Aorta (tissue), 5 donors: ENCODE results near the gene ZNF292. TPM values are rescaled to one million over a fixed set of nuclear protein-coding genes. Genes with fewer than 3 reads are reported as not detected.
"Not testable (repeated sequence)": the region's sequence is repeated elsewhere in the genome, so short reads cannot be mapped to it uniquely, and the experiment has no call there.

Source experiments
- ATAC-seq: fragments of 200-7000 bp; cut with Tn5 transposase; one replicate; pipeline ENCODE4 v1.9.1; 2022; ENCODE audit warnings: moderate library complexity; ENCODE audit not compliant: low FRiP score
- DNase-seq, 2 donors: peaks; one replicate each; pipeline ENCODE4 v3.0.0-alpha.2; 2020
- H3K27ac ChIP-seq, 2 donors: one replicate each; pipeline ENCODE4 v1.5.1; 2013; ENCODE audit warnings: low read length in 2 of 2, mild to moderate bottlenecking in 2 of 2, moderate library complexity in 2 of 2, control low read depth in 1 of 2, inconsistent platforms in 1 of 2, low read depth in 1 of 2
- H3K27me3 ChIP-seq, 2 donors: one replicate each; pipeline ENCODE4 v1.6.1; 2013; ENCODE audit warnings: control low read depth in 1 of 2, low read length in 1 of 2, mild to moderate bottlenecking in 1 of 2, moderate library complexity in 1 of 2; ENCODE audit not compliant: insufficient read depth in 2 of 2, control insufficient read depth in 1 of 2
- H3K36me3 ChIP-seq, 2 donors: one replicate each; pipeline ENCODE4 v1.6.1; 2013; ENCODE audit warnings: control low read depth in 1 of 2, low read length in 1 of 2, mild to moderate bottlenecking in 1 of 2; ENCODE audit not compliant: insufficient read depth in 2 of 2, control insufficient read depth in 1 of 2
- H3K4me1 ChIP-seq, 2 donors: one replicate each; pipeline ENCODE4 v1.6.1; 2013; ENCODE audit warnings: low read length in 2 of 2, control low read depth in 1 of 2, mild to moderate bottlenecking in 1 of 2, moderate library complexity in 1 of 2; ENCODE audit not compliant: insufficient read depth in 2 of 2, control insufficient read depth in 1 of 2
- H3K4me3 ChIP-seq, 2 donors: one replicate each; pipeline ENCODE4 v1.5.1; 2013; ENCODE audit warnings: low read length in 2 of 2, control low read depth in 1 of 2, mild to moderate bottlenecking in 1 of 2
- H3K9me3 ChIP-seq: one replicate; pipeline ENCODE4 v1.6.1; 2013; ENCODE audit warnings: mild to moderate bottlenecking, low read length; ENCODE audit not compliant: control insufficient read depth
- WGBS, 2 donors: extraction: QIAGEN DNeasy Blood & Tissue Kit; methylation state at CpG; one replicate each; pipeline ENCODE4 v1.1.7; 2013; 5-methylcytosine and 5-hydroxymethylcytosine counted together
- intact Hi-C, 2 donors: fragments of 100-400 bp; cut with DNase I; formaldehyde crosslinking; loops; one replicate each; pipeline versions ENCODE4 v1.14.2 to v1.15.0; 2022
- polyA plus RNA-seq, 2 donors: library from polyadenylated mRNA; stranded (reverse); fragments of 200-250 nt; gene quantifications; one replicate each; pipeline ENCODE4 v1.2.3, GENCODE V29; 2013
- total RNA-seq, 2 donors: library from RNA; stranded (reverse); fragmentation: NEBNext Ultra II Directional; extraction: Animal tissue kit (Norgen Biotek cat#: 25700); gene quantifications; one replicate each; pipeline ENCODE4 v1.2.1, GENCODE V29; 2021
- donor health status: healthy with polysubstance abuse.
- donor health status: Bipolar disorder and iron deficiency.
- donor health status: DM: no; HTN: no; CAD: no.
- donor health status: DM: no; HTN: no; CAD: no.
- donor health status: DM: yes; HTN: yes; CAD: no.

ZNF292 gene
- total and polyA plus RNA-seq, 4 donors = 3.4 to 71.6 (median 32.8) TPM

DNA sequence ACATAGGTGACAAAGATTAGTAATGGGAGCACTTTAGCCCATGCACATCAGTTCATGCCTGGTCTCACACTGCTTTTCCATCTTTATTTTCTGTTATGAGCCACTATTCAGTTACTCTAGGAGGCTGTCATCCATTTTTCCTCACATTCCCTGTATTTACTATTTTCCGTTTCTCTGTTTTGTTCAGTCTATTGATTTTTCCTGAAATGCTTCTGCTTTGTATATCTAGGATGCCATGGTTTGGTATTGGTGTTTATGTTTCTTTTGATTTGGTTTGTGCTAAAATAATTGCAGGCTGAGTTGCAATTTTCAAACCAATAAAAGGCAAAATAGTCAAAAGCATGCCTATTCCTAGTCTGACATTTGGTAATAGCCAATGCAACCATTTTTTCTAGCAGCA is 28.9 kb upstream of the ZNF292 start:
- Histone ChIP-seq H3K27ac (no peak overlapping the region), H3K4me3 (no peak overlapping the region), H3K4me1 (no peaks in the 10 kb centered on the region), H3K27me3 (no peaks in the 10 kb centered on the region), H3K9me3 (peaks cover 1% of the 10 kb centered on the region), H3K36me3 (no peaks in the 10 kb centered on the region)
- 31 to 53% methylated on average over 1 of the region's 1 CpG for WGBS, 2 donors
- ATAC-seq (no peak), DNase-seq (no peak)
- intact Hi-C loops = no loop called here

DNA sequence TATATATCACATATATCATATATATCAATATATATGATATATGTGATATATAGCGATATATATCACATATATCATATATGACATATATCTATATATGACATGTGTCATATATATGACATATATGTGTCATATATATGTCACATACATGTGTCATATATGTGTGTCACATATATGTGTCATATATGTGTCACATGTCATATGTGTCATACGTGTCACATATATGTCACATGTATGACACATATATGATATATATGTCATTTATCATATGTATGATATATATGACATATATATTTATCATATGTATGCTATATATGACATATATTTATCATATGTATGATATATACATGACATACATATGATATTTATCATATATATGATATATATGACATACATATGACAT is 27.6 kb upstream of the ZNF292 start:
- H3K27me3 ChIP-seq = no peaks in the 10 kb centered on the region
- H3K9me3 ChIP-seq = no peaks in the 10 kb centered on the region
- no peak overlapping the region for H3K4me3 ChIP-seq
- WGBS, 2 donors = 87% methylated on average over 2 of the region's 2 CpGs
- H3K36me3 ChIP-seq = no peaks in the 10 kb centered on the region
- intact Hi-C loops = no loop called here
- no peak for ATAC-seq
- H3K27ac ChIP-seq = no peak overlapping the region
- no peaks in the 10 kb centered on the region for H3K4me1 ChIP-seq
- DNase-seq = no peak

DNA sequence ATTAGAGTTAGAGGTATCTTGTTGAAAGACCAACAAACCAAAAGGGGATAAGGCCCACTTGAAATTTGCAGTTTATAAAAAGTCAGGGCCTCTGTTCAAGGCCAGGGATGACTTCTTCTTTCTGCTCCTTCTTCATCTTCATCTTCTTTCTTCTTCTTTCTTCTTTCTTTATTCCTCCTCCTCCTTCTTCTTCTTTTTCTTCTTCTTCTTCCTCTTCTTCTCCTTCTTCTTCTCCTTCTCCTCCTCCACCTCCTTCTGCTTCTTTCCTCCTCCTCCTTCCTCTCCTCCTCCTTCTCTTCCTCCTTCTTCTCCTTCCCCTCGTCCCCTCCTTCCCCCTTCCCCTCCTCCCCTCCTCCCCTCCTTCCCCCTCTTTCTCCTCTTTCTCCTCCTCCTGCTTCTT is 18.4 kb upstream of the ZNF292 start:
- 32 to 55% methylated on average over 1 of the region's 1 CpG for WGBS, 2 donors
- no peaks in the 10 kb centered on the region for H3K27me3 ChIP-seq
- intact Hi-C loops = loop anchor here (5.0 kb wide), 2 partner anchors 100 to 255 kb away; no protein-coding TSS in a partner anchor
- no peaks in the 10 kb centered on the region for H3K36me3 ChIP-seq
- H3K4me3 ChIP-seq = no peak overlapping the region
- no peaks in the 10 kb centered on the region for H3K4me1 ChIP-seq
- H3K9me3 ChIP-seq = no peaks in the 10 kb centered on the region
- ATAC-seq = no peak
- no peak for DNase-seq
- H3K27ac ChIP-seq = no peak overlapping the region

DNA sequence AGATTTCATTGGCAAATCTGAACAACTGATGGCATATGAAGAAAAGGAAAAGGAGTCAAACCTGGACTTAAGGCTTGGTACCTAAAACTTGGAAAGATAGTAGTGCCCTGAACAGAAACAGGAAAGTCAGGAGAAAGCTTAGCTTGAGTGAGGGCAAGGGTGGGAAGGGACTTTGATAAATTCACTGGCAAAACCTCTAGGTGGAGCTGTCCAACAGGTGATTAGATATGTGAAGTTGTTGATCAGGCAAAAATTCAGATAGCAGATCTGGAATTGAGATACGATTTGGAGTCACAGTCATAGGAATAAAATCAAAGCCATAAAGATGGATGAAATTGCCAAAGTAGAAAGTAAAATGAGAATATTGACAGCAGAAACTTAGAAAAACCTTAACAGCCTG is 16.1 kb upstream of the ZNF292 start:
- H3K4me1 ChIP-seq = no peaks in the 10 kb centered on the region
- H3K9me3 ChIP-seq = no peaks in the 10 kb centered on the region
- intact Hi-C loops = loop anchor here (1.0 to 5.0 kb wide), 4 partner anchors 16 to 253 kb away; partner anchors contain the start of gene ZNF292 (in 1 of the 2)
- no peak overlapping the region for H3K4me3 ChIP-seq
- 20 to 21% methylated on average over 1 of the region's 1 CpG for WGBS, 2 donors
- no peaks in the 10 kb centered on the region for H3K36me3 ChIP-seq
- no peaks in the 10 kb centered on the region for H3K27me3 ChIP-seq
- DNase-seq = no peak
- ATAC-seq = peak; percentile 69
- no peak overlapping the region for H3K27ac ChIP-seq

DNA sequence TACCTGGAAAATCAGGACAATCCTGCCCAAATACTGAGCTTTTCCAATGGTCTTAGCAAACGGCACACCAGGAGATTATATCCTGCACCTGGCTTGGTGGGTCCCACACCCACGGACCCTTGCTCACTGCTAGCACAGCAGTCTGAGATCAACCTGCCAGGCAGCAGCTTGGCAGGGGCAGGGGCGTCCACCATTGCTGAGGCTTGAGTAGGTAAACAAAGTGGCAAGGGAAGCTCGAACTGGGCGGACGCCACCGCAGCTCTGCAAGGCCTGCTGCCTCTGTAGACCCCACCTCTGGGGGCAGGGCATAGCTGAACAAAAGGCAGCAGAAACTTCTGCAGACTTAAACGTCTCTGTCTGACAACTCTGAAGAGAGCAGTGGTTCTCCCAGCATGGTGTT is 15.4 kb upstream of the ZNF292 start:
- WGBS, 2 donors = 91% methylated on average over 8 of the region's 8 CpGs

DNA sequence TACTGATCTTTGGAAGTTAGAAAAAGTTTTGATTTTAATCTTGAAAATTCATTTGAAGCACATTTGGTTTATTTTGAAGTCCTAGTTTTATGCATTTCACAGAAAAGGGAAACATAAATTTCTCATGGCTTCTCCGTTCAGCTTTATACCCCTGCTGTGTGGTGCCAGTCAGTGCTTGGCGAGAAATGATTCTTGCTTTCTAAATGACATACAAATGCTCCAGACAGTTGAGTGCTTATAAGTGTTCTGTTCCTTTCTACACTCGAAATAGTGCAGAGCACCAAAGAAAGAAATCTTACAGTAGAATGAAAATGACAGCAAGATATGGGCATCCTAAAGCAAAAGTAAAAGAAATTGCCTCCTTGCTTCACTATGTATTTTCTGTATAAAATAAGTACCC is 9.0 kb upstream of the ZNF292 start:
- Histone ChIP-seq H3K27ac (no peak overlapping the region), H3K36me3 (no peaks in the 10 kb centered on the region), H3K27me3 (no peaks in the 10 kb centered on the region), H3K4me1 (no peaks in the 10 kb centered on the region), H3K4me3 (no peak overlapping the region), H3K9me3 (no peaks in the 10 kb centered on the region)
- intact Hi-C loops = no loop called here
- DNase-seq (no peak), ATAC-seq (no peak)
- WGBS, 2 donors = 45 to 54% methylated on average over 3 of the region's 3 CpGs

More for the DNA sequence above, 15.4 kb upstream of the ZNF292 start:
- not testable (repeated sequence) for H3K27me3 ChIP-seq, ATAC-seq, H3K36me3 ChIP-seq, H3K4me3 ChIP-seq, H3K9me3 ChIP-seq, DNase-seq, H3K27ac ChIP-seq, H3K4me1 ChIP-seq
- intact Hi-C loops = loop anchor here (1.0 to 5.0 kb wide), 4 partner anchors 15 to 252 kb away; partner anchors contain the start of gene ZNF292 (in 1 of the 2)

DNA sequence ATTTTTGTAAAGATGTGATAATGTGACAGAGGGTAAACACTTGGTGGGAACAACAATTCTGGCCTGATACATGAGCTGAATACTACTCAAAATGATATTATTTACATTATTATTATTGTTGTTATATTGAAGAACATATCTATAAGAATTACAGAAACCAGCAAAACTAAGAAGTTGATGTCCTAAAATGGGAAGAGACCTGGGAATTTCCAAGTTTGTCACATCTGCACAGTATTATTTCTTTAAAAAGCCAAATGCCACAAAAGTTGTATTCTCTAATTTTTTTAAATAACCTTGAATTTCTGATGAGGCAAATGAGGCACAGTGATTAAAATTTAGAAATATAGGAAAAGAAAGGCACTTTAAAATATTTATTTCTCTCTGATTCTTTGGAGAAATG is 5.0 kb upstream of the ZNF292 start:
- DNase-seq = no peak
- Histone ChIP-seq H3K9me3 (no peaks in the 10 kb centered on the region), H3K27ac (no peak overlapping the region), H3K27me3 (no peaks in the 10 kb centered on the region), H3K36me3 (no peaks in the 10 kb centered on the region), H3K4me1 (no peaks in the 10 kb centered on the region), H3K4me3 (no peak overlapping the region)
- no peak for ATAC-seq
- intact Hi-C loops = loop anchor here (5.0 to 10.0 kb wide), 4 partner anchors 74 to 324 kb away; partner anchors contain the start of genes SMIM8 (in 2 of the 2), GJB7 (in 1 of the 2) and SLC35A1 (in 1 of the 2)

DNA sequence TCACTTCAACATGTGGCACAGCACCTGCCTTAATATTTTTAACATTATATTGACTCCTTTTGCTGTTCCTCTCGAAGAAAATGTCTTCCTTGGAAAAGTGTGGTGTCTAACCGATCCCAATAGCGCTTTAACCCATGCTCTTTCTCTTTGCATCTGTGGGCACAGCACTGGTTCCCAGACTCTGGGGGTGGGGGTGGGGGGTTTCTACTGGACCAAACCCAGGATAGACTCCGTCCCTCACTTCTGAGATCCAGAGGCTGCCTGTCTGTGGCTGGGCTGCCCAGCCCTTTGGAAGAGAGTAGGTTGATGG is 3.9 kb upstream of the ZNF292 start:
- Histone ChIP-seq H3K27me3 (no peaks in the 10 kb centered on the region), H3K4me3 (peak overlapping the region; percentile 30 to 80), H3K27ac (peak overlapping the region; percentile 54 to 72), H3K4me1 (no peaks in the 10 kb centered on the region), H3K9me3 (no peaks in the 10 kb centered on the region), H3K36me3 (no peaks in the 10 kb centered on the region)
- no peak for ATAC-seq
- 23 to 34% methylated on average over 4 of the region's 4 CpGs for WGBS, 2 donors
- intact Hi-C loops = loop anchor here (5.0 to 10.0 kb wide), 4 partner anchors 73 to 323 kb away; partner anchors contain the start of genes SMIM8 (in 2 of the 2), GJB7 (in 1 of the 2) and SLC35A1 (in 1 of the 2)
- DNase-seq = no peak

DNA sequence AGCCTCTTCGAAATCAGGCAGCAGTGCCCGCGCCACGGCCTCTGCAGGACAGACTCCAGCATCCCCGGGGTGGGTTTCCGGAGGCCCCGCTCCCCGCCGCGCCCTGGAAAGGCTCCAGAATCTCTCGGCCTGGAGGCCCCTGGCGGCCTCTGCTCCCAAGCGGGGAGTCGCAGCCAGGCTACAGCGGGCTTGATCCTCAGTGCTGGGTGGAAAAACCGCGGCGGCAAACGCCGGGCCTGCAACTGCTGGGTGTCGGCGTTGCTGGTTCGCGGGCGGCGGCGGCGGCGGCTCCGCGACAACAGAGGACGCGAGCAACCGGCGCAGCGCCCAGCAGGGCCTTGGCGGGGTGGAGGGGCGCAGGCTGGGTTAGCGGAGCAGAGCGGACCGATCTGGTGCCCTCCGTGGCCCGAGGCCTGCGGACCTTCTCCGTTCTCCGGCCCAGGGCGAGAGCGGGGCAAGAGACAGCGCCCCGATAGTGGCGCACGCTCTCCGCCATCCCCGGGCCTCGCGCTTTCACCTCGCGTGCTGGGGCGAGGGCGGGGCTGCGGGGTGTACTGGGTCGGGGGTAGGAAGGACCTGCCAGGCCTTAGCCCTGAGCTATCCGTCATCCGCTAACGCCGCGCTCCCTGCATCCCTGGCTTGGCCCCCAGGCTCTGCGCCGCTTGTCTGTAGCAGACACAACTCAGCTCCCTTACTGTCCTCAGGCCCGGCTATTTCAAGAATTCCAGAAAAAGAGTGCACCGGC is 3.4 kb upstream of the ZNF292 start:
- Histone ChIP-seq H3K27me3 (no peaks in the 10 kb centered on the region), H3K4me3 (peak overlapping the region; percentile 30 to 80), H3K36me3 (no peaks in the 10 kb centered on the region), H3K9me3 (no peaks in the 10 kb centered on the region), H3K27ac (peak overlapping the region; percentile 54 to 72), H3K4me1 (no peaks in the 10 kb centered on the region)
- intact Hi-C loops = loop anchor here (5.0 to 10.0 kb wide), 4 partner anchors 73 to 323 kb away; partner anchors contain the start of genes SMIM8 (in 2 of the 2), GJB7 (in 1 of the 2) and SLC35A1 (in 1 of the 2)
- WGBS, 2 donors = 0% methylated on average over 49 to 71 of the region's 71 CpGs
- ATAC-seq (peak; percentile 64), DNase-seq (peak; percentile 77 to 90)
